Sigmoid colon (tissue), 7 donors: ENCODE results near the gene RPS5. TPM values are rescaled to one million over a fixed set of nuclear protein-coding genes. Genes with fewer than 3 reads are reported as not detected.
A peak's percentile ranks its signal among the peaks of the same experiment; 100 is the strongest.

ENCODE experiments used
- DNase-seq: peaks from one replicate; pipeline ENCODE4 v3.0.0-alpha.2; 2019
- H3K27ac ChIP-seq, 4 donors: fragments of 200-600 bp; sonication (generic); one replicate each; pipeline ENCODE4 v1.5.1; 2016 to 2019; ENCODE audit warnings: mild to moderate bottlenecking in 1 of 4
- H3K27me3 ChIP-seq, 3 donors: fragments of 200-600 bp; sonication (generic); one replicate each; pipeline ENCODE4 v1.5.1; 2019; ENCODE audit warnings: mild to moderate bottlenecking in 1 of 3
- H3K36me3 ChIP-seq, 4 donors: fragments of 200-600 bp; sonication (generic); one replicate each; pipeline ENCODE4 v1.5.1; 2016 to 2019
- H3K4me1 ChIP-seq, 4 donors: fragments of 200-600 bp; sonication (generic); one replicate each; pipeline ENCODE4 v1.5.1; 2017 to 2019
- H3K4me3 ChIP-seq, 4 donors: fragments of 200-600 bp; sonication (generic); one replicate each; pipeline ENCODE4 v1.5.1; 2017 to 2019; ENCODE audit warnings: mild to moderate bottlenecking in 2 of 4, moderate library complexity in 1 of 4
- H3K9me3 ChIP-seq, 4 donors: fragments of 200-600 bp in 3 of 4; sonication (generic) in 3 of 4; one replicate each; pipeline versions ENCODE4 v1.5.1 to v1.6.1; 2013 to 2019
- EP300 ChIP-seq, 4 donors: sonication (generic); formaldehyde crosslinking; IDR thresholded peaks; one replicate each; pipeline ENCODE4 v1.6.1; 2017; ENCODE audit warnings: antibody characterized with exemption in 4 of 4
- POLR2A ChIP-seq, 2 donors: fragments of 450-650 bp; IDR thresholded peaks; one replicate each; pipeline ENCODE4 v1.6.1; 2016; ENCODE audit warnings: antibody characterized with exemption in 2 of 2, mild to moderate bottlenecking in 2 of 2, moderate library complexity in 2 of 2
- POLR2AphosphoS5 ChIP-seq, 4 donors: sonication (generic); formaldehyde crosslinking; IDR thresholded peaks; one replicate each; pipeline ENCODE4 v1.6.1; 2017; ENCODE audit warnings: antibody characterized with exemption in 4 of 4
- WGBS, 2 donors: extraction: QIAGEN DNeasy Blood & Tissue Kit; methylation state at CpG; one replicate each; pipeline ENCODE4 v1.1.7; 2013; 5-methylcytosine and 5-hydroxymethylcytosine counted together
- intact Hi-C: fragments of 100-400 bp; cut with DNase I; formaldehyde crosslinking; loops from one replicate; pipeline ENCODE4 v1.15.1; 2023
- polyA plus RNA-seq, 3 donors: library from polyadenylated mRNA; stranded (reverse); fragments of 200-250 nt; gene quantifications; one replicate each; pipeline ENCODE4 v1.2.3, GENCODE V29; 2013
- total RNA-seq, 4 donors: library from RNA; depleted of rRNA; stranded (reverse); fragments of >200 nt; gene quantifications; one replicate each; pipeline ENCODE4 v1.1.0, GENCODE V29; 2016
- TF ChIP-seq, protein P1 (sequence below), 4 experiments: fragments of 450-650 bp in 3 of 4; fragments of 200-600 bp in 1 of 4; IDR thresholded peaks; one replicate each; pipeline ENCODE4 v1.5.1; 2016 to 2019; ENCODE audit warnings: antibody characterized with exemption in 4 of 4, mild to moderate bottlenecking in 3 of 4, moderate library complexity in 2 of 4
- donor health status: healthy with polysubstance abuse.
- donor health status: Bipolar disorder and iron deficiency.
- donor health status: healthy.

The RPS5 gene
- total and polyA plus RNA-seq, 7 donors: 1,097 to 2,581 (median 1,974) TPM

DNA sequence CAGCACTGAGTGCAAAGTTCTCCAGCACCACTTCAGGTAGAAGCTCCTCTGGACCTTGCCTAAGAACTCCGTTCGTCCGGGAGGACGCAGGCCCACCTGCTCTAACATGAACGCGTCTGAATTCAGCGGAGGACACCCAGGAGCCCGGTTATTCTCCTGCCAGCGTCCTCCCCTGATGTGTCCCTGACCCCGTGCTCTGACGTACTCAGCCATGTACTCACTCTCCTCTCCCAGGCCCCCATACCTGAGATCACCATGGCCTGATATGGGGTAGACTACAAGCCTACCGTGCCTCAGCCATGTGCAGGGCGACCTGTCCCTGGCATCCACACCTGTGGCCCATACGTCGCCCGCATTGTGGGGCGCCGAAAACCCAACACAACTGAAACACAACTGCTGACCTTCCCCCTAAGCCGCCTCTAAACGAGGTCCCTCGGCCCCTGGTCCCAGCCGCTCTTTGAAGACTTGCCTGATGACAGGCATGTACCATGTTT lies 20.6 kb downstream of the RPS5 start:
- H3K27me3 ChIP-seq: no peaks in the 10 kb centered on the region
- H3K4me3 ChIP-seq: peak overlapping the region; percentile 65 to 93 (median 84)
- no peak for DNase-seq
- H3K4me1 ChIP-seq: peaks cover 0 to 26% (median 21%) of the 10 kb centered on the region in 4 donors
- H3K9me3 ChIP-seq: no peaks in the 10 kb centered on the region
- 18 to 20% methylated on average over 22 of the region's 22 CpGs for WGBS, 2 donors
- intact Hi-C loops: loop anchor here (2.0 kb wide), 2 partner anchors 21 to 31 kb away; partner anchors contain the start of gene RPS5
- no peaks in the 10 kb centered on the region for H3K36me3 ChIP-seq
- H3K27ac ChIP-seq: peak overlapping the region; percentile 87 to 91 (median 91)
- TF ChIP-seq, protein P1, sequence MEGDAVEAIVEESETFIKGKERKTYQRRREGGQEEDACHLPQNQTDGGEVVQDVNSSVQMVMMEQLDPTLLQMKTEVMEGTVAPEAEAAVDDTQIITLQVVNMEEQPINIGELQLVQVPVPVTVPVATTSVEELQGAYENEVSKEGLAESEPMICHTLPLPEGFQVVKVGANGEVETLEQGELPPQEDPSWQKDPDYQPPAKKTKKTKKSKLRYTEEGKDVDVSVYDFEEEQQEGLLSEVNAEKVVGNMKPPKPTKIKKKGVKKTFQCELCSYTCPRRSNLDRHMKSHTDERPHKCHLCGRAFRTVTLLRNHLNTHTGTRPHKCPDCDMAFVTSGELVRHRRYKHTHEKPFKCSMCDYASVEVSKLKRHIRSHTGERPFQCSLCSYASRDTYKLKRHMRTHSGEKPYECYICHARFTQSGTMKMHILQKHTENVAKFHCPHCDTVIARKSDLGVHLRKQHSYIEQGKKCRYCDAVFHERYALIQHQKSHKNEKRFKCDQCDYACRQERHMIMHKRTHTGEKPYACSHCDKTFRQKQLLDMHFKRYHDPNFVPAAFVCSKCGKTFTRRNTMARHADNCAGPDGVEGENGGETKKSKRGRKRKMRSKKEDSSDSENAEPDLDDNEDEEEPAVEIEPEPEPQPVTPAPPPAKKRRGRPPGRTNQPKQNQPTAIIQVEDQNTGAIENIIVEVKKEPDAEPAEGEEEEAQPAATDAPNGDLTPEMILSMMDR (IDR thresholded peaks at IDR 0.05): no peak
- TF ChIP-seq POLR2A (IDR thresholded peaks at IDR 0.05): no peak
- TF ChIP-seq POLR2AphosphoS5 (IDR thresholded peaks at IDR 0.05): no peak
- no peak for TF ChIP-seq EP300 (IDR thresholded peaks at IDR 0.05)

DNA sequence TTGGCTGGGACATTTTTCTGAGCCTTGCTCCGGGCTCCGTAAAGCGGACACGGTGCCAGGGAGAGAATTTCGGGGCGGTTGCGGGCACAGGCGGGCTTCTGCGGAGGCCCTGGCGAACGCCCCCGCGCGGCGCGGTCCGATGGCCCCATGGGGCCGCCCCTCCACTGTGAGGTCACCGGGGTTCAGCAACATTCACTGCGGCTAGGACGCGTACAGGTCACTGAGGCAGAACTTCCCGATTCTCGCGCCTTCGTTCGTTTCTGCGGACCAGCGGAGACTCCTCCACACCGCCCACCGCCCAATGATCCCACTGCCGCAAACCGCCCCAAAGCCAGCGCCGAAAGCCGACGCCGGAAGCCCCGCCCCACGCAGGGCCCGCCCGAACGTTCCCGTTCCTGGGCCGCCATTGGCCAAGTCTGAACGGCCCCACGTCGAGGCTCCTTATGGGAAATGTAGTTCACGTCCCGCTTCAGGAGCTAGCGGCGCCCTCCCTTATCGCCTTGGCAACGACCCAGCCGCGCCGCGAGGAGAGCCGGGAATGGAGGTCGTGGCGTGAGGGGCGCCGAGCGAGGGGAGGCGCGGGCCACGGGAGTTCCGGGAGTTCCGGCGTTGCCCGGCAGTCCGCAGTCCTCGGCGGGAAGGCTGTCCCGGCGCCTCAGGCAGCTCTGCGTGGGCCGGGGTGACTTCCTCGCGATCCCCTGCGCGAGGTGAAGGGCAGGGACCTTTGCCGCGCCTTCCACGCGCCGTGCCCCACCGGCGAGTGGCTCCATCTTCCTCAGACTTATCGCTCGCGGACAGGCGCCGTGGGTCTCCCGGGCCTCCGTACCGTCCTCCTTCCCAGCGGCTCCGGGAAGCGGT lies 21.3 kb downstream of the RPS5 start, which contains the start of gene ZNF584:
Gene ZNF584 (plus strand): TSS at position 498 of the 858 bp plus-strand sequence. CDS start 499 bp downstream, outside the sequence.
- H3K9me3 ChIP-seq: no peaks in the 10 kb centered on the region
- peak; percentile 97 for DNase-seq
- peak within 1 kb of the TSS; percentile 65 to 93 (median 84) for H3K4me3 ChIP-seq
- H3K36me3 ChIP-seq: no peaks in the 10 kb centered on the region
- H3K27ac ChIP-seq: peak within 1 kb of the TSS; percentile 87 to 91 (median 91)
- H3K4me1 ChIP-seq: peaks cover 0 to 26% (median 21%) of the 10 kb centered on the region in 4 donors
- 0% methylated on average over 100 of the region's 100 CpGs for WGBS, 2 donors
- TF ChIP-seq POLR2AphosphoS5 (IDR thresholded peaks at IDR 0.05): peak; percentile 83 to 94 (median 90)
- peak; percentile 53 to 79 for TF ChIP-seq POLR2A (IDR thresholded peaks at IDR 0.05)
- TF ChIP-seq, protein P1 (IDR thresholded peaks at IDR 0.05): no peak
- no peak for TF ChIP-seq EP300 (IDR thresholded peaks at IDR 0.05)
- H3K27me3 ChIP-seq: no peaks in the 10 kb centered on the region
- intact Hi-C loops: loop anchor here (2.0 kb wide), 2 partner anchors 22 to 30 kb away; partner anchors contain the start of gene RPS5

- intact Hi-C loops: loop anchor here (2.0 kb wide), 2 partner anchors 22 to 30 kb away; partner anchors contain the start of gene RPS5
- TF ChIP-seq POLR2AphosphoS5 (IDR thresholded peaks at IDR 0.05): no peak
- TF ChIP-seq POLR2A (IDR thresholded peaks at IDR 0.05): no peak
- TF ChIP-seq, protein P1 (IDR thresholded peaks at IDR 0.05): no peak
- TF ChIP-seq EP300 (IDR thresholded peaks at IDR 0.05): no peak
These were observed 22.1 kb downstream of the RPS5 start for GRCh38 chr19:58409010-58409790.

DNA sequence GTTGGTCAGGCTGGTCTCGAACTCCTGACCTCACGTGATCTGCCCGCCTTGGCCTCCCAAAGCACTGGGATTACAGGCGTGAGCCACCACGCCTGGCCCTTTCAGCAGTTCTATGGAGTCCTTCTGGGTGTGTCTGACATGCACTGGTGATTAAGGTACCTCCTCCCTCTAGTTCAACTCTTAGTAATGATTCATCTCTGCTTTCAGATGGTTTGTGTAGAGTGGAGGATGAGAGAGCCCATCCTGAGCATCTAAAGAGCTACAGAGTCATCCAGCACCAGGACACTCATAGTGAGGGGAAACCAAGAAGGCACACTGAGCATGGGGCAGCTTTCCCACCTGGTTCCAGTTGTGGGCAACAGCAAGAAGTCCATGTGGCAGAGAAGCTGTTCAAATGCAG lies 29.5 kb downstream of the RPS5 start:
- H3K4me3 ChIP-seq: no peak overlapping the region
- 97 to 98% methylated on average over 5 of the region's 5 CpGs for WGBS, 2 donors
- intact Hi-C loops: no loop called here
- H3K27me3 ChIP-seq: no peaks in the 10 kb centered on the region
- H3K4me1 ChIP-seq: no peaks in the 10 kb centered on the region
- no peak overlapping the region for H3K27ac ChIP-seq
- TF ChIP-seq EP300 (IDR thresholded peaks at IDR 0.05): no peak
- TF ChIP-seq POLR2AphosphoS5 (IDR thresholded peaks at IDR 0.05): no peak
- TF ChIP-seq, protein P1 (IDR thresholded peaks at IDR 0.05): no peak
- TF ChIP-seq POLR2A (IDR thresholded peaks at IDR 0.05): no peak
- H3K36me3 ChIP-seq: peaks cover 25 to 65% (median 32%) of the 10 kb centered on the region in 4 donors
- peaks cover 0 to 6% (median 4%) of the 10 kb centered on the region in 4 donors for H3K9me3 ChIP-seq
- no peak for DNase-seq

More at GRCh38 chr19:58409010-58409790, 22.1 kb downstream of the RPS5 start:
- WGBS, 2 donors: 3 to 5% methylated on average over 34 of the region's 34 CpGs
- H3K4me3 ChIP-seq: peak overlapping the region; percentile 65 to 93 (median 84)
- H3K27ac ChIP-seq: peak overlapping the region; percentile 87 to 91 (median 91)
- no peaks in the 10 kb centered on the region for H3K9me3 ChIP-seq
- H3K4me1 ChIP-seq: peaks cover 0 to 26% (median 21%) of the 10 kb centered on the region in 4 donors
- no peaks in the 10 kb centered on the region for H3K36me3 ChIP-seq
- H3K27me3 ChIP-seq: no peaks in the 10 kb centered on the region
- peak; percentile 68 for DNase-seq
